Stimulated activated CD8-positive, alpha-beta memory T cell treated with anti-CD3 and anti-CD28 coated beads, Interleukin-15, amount 100 ng/mL, for 48 hours (primary cell): ENCODE measurements around the gene WDR88.
"Not testable (repeated sequence)": the region's sequence is repeated elsewhere in the genome, so short reads cannot be mapped to it uniquely, and the experiment has no call there.

Source experiments
- DNase-seq, 2 donors: peaks; one replicate each; pipeline ENCODE4 v3.0.0-alpha.2; 2020; ENCODE audit warnings: low read depth in 2 of 2

Gene WDR88

DNA sequence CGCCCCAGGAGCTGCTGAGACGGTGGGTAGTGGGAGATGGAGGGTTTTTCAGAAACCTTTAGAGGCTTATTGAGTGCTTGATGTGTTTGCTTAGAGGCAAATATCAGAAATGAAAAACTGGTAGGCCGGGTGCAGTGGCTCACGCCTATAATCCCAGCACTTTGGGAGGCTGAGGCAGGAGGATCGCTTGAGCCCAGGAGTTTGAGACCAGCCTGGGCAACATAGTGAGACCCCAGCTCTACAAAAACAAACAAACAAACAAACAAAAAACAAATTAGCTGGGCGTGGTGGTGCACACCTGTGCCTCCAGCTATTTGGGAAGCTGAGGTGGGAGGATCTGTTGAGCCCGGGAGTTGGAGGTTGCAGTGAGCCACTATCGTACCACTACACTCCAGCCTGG, 5.2 kb upstream of the WDR88 start:
- not testable (repeated sequence) for DNase-seq

DNA sequence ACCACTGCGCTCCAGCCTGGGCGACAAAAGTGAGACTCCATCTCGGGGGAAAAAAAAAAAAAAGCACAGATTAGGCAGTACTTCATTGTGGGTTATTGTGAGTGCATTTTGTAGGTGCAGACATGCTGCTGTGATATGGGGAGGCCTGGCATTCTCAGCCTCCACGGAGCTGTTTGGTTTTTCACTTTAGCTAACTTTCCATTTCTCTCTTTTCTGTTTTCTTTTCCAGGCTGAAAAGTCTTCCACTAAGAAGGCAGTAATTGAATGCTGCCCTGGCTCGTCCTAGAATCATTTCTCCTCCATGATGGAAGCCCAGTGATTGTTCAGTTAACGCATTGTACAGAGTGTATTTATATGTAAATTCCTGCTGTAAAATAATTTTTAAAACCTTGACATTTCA, 2.0 kb upstream of the WDR88 start:
- no peak for DNase-seq

DNA sequence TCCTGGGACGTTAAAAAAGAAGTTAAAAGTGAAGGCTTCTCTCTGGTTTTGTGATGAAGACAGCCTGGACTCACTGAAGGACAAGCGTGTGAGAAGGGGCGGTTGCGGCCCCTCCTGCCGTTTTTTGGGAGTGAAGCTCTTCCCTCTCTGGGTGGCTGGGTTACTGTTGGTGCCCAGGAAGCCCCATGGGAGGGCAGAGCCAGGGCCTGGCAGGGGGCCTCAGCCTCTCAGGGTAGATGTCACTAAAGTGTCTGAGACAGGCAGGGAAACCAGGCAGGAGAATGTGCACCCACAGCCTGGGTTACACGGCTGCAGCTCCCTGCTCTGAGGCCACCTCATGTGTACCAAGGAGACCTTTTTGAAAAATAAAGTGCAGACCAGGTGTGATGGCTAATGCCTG, 1.5 kb upstream of the WDR88 start:
- no peak for DNase-seq

DNA sequence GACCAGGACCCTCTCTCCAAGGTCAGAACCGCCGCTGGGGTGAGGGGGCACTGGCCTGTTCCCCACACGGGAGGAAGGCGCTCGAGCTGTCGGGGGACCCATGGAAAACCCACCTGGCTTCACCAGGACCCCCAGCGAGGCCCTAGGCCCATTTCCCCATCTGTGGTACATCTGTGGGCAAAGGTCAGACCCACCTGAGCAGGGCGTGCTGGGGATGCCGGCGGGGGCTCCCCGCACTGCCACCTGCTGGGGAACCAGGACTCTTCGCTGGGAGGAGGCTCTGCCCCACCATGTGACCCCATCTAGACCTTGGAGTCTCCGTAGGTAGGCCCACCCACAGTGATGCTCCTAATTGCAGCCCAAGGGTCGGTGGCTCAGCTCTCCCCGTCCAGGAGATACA, 511 bp downstream of the WDR88 start:
- DNase-seq, result no peak

DNA sequence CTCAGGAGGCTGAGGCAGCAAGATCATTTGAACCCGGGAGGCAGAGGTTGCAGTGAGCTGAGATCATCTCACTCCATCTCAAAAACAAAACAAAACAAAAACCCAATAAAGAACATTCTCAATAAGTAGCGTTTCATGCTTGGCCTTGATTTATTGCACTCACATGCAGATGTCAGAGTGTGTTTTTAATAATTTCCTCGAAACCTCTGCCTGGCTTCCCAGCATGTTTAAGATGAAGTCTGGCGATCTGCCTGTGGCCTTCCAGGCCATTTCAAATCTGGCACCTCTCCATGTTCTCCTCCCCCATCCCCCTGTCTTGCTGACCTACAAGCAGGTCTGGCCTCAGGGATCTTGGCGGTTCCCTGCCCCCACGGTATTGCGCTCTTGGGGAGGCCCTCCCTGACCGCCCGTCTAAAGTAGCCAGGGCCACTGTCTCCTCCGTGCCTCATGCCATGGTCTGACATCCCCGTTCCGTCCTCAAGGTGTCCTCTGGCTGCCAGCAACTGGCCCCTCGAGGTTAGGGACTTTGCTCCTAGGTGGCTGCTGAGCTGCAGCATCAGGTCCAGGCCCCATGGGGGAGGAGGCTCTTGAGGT, 1.6 kb downstream of the WDR88 start:
- DNase-seq, result no peak

DNA sequence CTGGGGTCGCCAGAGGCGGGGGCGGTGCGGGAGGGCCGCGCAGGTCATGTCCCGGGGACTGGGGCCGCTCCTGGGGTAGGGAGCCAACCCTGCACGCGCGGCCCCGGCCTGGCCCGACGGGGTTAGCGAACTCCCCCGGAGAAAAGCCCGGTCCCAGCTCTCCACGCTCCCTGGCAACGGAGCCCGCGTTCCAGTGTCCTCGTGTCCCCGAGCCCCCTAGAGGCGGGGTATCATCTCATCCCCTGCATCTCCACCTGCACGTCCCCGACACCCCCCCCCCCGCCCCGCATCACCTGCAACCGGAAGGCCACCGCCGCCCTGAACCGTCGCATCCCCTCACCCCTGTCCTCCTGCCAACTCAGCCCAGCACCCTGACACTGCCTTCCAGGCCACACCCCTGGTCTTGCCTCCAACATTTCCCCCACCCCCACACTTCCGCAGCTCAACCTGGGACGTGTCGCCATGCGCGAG, 2.7 kb downstream of the WDR88 start:
- peak; percentile 43 to 52 for DNase-seq

DNA sequence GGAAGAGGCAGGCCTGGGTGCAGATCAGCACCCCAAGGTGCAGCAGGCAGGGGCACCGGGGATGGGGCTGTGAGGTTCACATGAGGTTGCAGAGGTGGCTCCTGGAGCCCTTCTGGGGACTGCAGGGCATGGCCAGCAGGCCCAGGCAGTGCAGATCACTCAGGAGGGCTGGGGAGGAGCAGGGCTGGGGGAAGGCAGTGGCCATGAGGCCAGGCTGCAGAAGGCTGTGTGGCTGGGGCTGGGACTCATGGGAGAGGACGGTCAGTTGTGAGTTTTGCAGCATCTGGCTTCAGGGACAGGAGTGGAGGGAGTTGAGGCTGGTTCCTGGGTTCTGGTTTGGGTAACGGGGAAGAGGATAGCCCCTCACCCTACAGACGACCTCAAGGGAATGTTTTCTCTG, 7.3 kb downstream of the WDR88 start:
- no peak for DNase-seq

DNA sequence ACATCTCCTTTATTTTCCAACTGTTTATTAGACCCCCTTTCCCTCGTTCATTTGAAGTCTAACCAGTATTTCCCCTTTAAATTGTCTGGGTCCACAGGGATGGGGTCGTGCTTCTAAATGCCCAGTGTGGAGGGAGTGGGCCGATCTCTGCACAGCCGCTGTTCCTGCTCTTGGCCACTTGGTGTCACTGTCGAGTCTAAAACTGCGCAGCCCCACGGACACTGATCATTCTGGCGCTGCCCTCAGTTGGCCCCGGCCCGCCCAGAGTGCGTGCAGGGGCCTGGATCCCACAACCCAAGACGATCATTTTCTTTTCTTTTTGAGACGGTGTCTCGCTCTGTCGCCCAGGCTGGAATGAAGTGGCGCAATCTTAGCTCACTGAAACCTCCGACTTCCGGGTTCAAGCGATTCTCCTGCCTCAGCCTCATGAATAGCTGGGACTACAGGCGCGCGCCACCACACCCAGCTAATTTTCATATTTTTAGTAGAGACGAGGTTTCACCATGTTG, 12.0 kb downstream of the WDR88 start:
- peak; percentile 34 to 39 for DNase-seq

DNA sequence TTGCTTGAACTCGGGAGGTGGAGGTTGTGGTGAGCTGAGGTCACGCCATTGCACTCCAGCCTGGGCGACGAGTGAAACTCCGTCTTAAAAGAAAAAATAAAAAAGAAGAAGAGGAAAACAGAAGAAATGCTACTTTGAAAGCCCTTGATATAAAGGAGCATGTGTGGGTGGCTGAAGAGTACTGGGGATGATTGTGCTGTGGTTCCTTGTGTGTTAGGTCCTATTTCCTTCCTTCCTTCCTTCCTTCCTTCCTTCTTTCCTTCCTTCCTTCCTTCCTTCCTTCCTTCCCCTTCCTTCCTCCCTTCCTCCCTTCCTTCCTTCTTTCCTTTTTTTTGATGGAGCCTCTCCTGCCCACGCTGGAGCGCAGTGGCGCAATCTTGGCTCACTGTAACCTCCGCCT, 14.3 kb downstream of the WDR88 start:
- DNase-seq, result no peak

DNA sequence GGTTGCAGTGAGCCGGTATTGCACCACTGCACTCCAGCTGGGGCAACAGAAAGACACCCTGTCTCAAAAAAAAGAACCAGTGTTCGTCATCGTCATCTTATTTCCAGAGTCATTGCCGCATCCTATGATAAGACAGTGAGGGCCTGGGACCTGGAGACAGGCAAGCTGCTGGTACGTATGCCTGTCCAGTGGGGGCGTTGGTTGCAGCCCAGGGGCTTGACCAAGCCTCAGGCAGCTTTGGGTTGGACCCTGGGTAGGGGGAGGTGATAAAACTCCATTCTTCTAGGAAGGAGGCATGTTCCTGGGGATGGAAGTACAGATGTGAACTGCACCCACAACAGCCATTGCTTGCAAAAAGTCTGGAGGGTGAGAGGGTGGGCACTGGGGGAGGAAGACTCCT, 15.6 kb downstream of the WDR88 start:
- DNase-seq, result no peak

DNA sequence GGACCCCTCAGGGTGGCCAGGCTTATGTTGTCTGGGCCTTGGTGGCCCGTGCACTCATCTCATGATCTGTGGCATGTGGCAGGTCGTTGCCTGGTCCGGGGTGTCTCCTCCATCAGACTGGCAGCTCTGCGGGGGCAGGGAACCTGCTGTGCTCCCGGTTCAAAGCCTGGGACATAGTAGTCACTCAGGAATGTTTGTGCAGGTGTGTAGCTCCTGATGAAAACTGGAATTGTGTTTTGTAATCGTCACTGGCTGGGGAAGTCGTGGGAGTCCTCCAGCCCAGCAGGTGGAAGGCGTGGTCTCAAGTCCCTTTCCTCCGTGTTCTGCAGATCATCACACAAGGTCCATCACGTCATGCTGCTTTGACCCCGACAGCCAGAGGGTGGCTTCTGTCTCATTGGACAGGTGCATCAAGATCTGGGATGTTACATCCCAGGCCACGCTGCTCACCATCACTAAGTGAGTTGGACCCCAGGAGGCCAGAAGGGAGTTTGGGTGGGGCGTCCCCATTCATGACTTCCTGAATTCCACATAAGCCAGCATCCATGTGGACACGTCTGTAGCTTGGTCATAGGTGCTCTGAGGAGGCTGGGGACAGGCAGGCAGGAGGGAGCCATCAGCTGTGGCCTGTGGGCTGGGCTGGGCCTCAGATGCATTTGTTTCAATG, 19.1 kb downstream of the WDR88 start:
- no peak for DNase-seq

DNA sequence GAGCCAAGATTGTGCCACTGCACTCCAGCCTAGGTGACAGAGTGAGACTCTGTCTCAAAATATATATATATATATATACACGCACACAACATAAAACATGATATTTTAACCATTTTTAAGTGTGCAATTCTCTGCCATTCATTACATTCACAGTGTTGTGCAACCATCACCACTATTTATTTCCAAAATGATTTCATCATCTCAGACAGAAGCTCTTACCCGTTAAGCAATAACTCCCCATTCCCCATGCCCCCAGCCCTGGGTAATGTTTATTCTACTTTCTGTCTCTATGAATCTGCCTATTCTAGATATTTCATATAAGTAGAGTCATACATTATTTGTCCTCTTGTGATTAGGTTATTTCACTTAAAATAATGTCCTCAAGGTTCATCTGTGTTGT, 20.3 kb downstream of the WDR88 start:
- no peak for DNase-seq

DNA sequence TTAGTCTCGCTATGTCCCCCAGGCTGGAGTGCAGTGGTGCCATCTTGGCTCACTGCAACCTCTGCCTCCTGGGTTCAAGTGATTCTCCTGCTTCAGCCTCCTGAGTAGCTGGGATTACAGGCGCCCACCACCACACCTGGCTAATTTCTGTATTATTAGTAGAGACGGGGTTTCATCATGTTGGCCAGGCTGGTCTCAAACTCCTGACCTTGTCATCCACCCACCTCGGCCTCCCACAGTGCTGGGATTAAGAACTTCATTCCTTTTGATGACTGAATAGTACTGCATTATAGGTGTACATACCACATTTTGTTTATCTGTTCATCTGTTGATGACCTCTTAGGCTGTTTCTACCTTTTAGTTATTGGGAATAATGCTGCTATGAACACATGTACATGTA, 20.7 kb downstream of the WDR88 start:
- DNase-seq, result not testable (repeated sequence)

DNA sequence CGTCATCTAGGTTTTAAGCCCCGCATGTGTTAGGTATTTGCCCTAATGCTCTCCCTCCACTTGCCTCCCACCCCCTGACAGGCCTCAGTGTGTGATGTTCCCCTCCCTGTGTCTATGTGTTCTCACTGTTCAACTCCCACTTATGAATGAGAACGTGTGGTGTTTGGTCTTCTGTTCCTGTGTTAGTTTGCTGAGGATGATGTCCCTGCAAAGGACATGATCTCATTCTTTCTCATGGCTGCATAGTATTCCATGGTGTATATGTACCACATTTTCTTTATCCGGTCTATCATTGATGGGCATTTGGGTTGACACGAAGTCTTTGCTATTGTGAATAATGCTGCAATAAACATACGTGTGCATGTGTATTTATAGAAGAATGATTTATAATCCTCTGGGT, 22.4 kb downstream of the WDR88 start:
- not testable (repeated sequence) for DNase-seq

DNA sequence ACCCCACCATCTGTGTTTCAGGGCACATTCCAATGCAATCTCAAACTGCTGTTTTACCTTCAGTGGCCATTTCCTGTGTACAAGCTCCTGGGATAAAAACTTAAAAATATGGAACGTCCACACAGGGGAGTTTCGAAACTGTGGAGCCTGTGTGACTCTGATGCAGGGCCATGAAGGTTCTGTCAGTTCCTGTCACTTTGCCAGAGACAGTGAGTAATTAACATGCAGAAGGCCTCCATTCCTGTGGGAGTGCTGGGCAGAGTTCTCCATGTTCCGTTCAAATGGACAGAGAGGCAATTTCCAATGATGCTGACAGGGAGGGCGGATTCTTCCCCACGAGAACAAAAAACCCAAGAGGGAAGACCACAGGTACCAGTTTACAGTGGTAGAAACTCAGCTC, 24.4 kb downstream of the WDR88 start:
- DNase-seq, result no peak

DNA sequence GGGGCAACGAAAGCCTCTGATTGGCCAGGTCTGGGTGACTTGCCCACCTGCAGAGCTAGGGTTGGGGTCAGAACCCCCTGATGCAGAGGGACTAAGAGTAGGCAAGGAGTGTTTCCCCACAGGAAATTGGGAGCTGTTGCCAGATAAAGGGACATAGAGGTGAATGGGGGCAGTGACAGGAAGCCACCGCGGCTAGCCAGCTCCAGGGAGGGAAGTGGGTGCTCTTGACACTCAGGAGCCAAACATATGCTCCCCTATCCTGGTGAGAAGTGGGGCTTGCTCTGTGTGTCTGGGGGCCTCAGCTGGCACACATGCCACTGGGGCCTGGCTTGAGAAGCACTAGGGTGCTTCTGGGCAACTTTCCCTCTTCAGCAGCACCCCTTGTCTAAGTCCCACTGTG, 26.0 kb downstream of the WDR88 start:
- no peak for DNase-seq

DNA sequence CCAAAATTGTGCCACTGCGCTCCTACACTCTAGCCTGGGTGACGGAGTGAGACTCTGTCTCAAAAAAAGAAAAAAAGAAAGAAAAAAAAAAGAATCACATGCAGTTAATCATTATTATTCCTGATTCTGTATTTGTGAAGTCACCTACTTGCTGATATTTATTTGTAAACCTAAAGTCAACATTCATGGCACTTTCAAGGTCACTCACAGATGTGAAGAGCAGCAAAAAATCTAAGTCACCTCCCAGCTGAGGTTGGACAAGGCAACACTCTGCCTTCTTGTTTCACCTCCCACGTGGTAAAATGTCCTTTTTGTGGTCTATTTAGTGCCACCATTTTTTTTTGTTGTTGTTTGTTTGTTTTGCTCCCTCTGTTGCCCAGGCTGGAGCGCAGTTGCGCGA, 26.5 kb downstream of the WDR88 start:
- no peak for DNase-seq

DNA sequence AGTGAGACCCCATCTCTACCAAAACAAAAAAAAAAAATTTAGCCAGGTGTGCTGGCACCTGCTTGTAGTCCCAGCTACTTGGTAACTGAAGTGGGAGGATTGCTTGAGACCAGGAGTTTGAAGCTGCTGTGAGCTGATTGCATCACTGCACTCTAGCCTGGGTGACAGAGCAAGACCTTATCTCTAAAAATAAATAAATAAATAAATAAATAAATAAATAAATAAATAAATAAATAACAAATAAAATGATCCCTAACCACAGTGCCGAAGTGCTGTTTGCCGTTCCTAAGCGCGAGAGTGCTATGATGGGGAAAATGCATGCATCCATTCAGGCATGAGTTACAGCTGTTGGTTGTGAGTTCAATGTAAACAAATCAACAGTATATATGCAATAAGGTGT, 27.2 kb downstream of the WDR88 start:
- DNase-seq, result no peak

DNA sequence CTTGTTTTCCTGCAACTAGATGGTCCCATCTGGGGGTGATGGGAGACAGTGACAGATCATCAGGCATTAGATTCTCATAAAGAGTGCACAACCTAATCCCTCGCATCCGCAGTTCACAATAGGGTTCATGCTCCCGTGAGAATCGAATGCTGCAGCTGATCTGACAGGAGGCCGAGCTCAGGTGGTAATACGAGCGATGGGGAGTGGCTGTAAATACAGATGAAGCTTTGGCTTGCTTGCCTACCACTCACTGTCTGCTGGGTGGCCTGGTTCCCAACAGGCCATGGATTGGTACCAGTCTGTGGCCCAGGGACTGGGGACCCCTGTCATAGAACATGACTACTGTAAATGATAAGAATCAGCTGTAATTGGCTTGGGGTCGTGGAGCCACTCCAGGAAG, 28.0 kb downstream of the WDR88 start:
- DNase-seq, result no peak

DNA sequence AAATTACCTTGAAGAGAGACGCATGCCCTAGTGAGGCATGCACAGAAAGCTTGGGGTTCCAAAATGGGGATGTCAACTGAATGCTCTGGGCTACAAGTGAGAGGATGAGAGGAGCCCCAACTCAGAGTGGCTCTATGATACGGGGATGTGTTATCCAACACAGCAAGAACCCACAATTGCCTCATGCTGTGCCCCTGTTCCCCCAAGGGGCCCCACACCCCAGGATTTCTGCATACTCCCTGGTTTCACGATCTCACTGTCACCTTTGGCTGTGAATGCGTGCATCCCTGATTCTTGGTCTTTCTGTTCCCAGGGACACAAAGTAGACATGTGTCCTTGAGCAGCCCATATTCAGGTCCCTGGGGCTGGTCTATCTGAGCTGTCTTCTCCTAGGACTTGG, 29.3 kb downstream of the WDR88 start:
- DNase-seq, result no peak

DNA sequence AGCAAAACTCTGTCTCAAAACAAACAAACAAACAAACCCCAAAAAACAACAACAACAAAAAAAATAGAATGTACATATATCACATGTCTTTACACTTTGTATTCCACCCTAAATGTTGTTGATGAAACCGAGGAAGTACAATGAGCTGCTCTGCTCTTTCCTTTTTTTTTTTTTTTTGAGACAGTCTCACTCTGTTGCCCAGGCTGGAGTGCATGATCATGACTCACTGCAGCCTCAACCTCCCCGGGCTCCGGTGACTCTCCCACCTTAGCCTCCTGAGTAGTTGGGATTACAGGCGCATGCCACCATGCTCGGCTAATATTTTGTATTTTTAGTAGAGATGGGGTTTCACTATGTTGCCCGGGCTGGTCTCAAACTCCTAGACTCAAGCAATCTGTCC, 31.6 kb downstream of the WDR88 start:
- no peak for DNase-seq

DNA sequence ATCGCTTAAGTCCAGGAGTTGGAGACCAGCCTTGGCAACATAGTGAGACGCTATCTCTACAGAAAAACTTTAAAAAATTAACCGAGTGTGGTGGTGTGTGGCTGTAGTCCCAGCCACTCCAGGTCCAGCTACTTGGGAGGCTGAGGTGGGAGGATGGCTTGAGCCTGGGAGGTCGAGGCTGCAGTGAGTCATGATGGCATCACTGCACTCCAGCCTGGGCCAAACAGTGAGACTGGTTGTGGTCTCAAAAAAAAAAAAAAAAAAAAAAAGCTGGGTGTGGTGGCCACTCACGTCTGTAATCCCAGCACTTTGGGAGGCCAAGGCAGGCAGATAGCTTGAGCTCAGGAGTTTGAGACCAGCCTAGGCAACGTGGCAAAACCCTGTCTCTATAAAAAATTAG, 34.1 kb downstream of the WDR88 start:
- DNase-seq, result not testable (repeated sequence)

DNA sequence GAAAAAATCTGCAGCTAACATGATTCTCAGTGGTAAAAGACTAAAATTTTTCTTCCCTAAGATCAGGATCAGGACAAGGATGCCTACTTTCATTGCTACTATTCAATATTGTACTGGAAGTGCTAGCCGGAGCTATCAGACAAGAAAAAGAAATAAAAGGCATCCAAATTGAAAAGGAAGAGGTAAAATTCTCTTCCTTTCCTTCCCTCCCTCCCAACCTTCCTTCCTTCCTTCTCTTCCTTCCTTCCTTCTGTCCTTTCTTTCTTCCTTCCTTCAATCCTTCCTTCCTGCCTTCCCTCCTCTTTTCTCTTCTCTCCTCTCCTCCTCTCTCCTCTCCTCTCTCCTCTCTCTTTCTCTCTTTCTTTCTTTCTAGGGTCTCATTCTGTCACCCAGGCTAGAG, 35.5 kb downstream of the WDR88 start:
- DNase-seq, result no peak

DNA sequence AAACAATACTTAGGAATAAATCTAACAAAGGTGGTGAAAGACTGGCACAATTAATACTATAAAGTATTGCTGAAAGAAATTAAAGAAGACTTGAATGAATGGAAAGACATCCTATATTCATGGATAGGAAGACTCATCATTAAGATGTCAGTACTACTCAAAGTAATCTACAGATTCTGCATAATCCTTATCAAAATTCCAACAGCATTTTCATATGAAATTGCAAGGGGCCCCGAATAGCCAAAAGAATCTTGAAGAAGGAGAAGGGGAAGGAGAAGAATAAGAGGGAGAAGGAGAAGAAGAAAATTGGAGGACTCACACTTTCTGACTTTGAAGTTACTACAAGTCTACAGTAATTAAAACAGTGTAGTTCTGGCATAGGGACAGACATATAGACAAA, 36.6 kb downstream of the WDR88 start:
- DNase-seq, result no peak
